PC-3 (cell line): ENCODE results near the gene AUH.

Experiments used
- CTCF ChIP-seq: fragments of 300-600 bp; sonication (generic); conservative IDR thresholded peaks from 2 replicates; pipeline ENCODE4 v1.5.1; 2017; ENCODE audit warnings: antibody characterized with exemption, low read depth, mild to moderate bottlenecking, low read length
- EZH2 ChIP-seq: fragments of 300-600 bp; sonication (generic); IDR thresholded peaks from one replicate; pipeline ENCODE4 v1.6.1; 2017; ENCODE audit warnings: antibody characterized with exemption, mild to moderate bottlenecking, low read length; ENCODE audit not compliant: unreplicated experiment
- EZH2phosphoT487 ChIP-seq: fragments of 300-600 bp; sonication (generic); IDR thresholded peaks from 2 replicates; pipeline ENCODE4 v1.6.1; 2018; ENCODE audit warnings: mild to moderate bottlenecking, antibody characterized with exemption, low read length, borderline replicate concordance

GRCh38 chr9:91383577-91383976, 21.9 kb upstream of the AUH start:
- TF ChIP-seq CTCF (no peak), EZH2 (no peak), EZH2phosphoT487 (no peak)
